ENCODE measurements around the gene ZNF205. TPM values are rescaled to one million over a fixed set of nuclear protein-coding genes. Genes with fewer than 3 reads are reported as not detected.

The ZNF205 gene
- total and polyA plus RNA-seq, 10 of the 15 experiments (the other 5 are each of a cell fraction or from before 2014, with no cell fraction given): 0.26 to 1.5 (median 0.78) TPM; not detected in 2

DNA sequence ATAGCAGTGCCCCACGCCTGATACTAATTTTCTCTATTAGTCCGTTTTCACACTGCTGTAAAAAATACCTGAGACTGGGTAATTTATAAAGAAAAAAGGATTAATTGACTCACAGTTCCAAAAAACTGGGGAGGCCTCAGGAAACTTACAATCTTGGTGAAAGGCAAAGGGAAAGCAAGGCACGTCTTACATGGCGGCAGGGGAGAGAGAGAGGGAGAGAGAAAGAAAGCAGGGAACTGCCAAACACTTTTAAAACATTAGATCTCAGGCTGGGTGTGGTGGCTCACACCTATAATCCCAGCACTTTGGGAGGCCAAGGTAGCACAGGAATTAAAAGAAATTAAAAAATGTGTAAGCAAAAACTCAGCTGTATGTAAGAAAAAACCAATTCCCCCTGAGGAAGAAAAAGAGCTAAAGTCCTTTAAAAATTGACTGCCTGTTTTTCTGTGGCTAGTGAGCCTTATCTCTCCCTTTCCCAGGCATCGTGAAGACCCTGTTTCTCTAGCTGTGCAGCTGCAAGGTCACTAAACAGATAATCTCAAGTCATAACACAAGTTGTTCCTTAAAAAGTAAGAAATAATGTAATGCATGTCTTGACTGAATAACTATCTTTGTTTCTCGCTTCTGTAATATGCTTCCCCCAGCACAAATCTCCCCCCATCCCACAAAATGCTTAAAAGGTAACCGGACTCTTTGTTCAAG, 27.3 kb upstream of the ZNF205 start:
- H3K4me2 ChIP-seq (ENCODE audit: control insufficient read depth, insufficient read depth): no peak overlapping the region
- no peaks in the 10 kb centered on the region for H4K20me1 ChIP-seq (ENCODE audit: control insufficient read depth, insufficient read depth)
- in situ Hi-C loops (cut with MboI): no loop called here
- POLR2A ChIA-PET: no interaction called here
- H3K4me3 ChIP-seq: no peak overlapping the region
- no peak for DNase-seq (ENCODE audit: low read depth, low spot score)
- TF ChIP-seq, protein P1, sequence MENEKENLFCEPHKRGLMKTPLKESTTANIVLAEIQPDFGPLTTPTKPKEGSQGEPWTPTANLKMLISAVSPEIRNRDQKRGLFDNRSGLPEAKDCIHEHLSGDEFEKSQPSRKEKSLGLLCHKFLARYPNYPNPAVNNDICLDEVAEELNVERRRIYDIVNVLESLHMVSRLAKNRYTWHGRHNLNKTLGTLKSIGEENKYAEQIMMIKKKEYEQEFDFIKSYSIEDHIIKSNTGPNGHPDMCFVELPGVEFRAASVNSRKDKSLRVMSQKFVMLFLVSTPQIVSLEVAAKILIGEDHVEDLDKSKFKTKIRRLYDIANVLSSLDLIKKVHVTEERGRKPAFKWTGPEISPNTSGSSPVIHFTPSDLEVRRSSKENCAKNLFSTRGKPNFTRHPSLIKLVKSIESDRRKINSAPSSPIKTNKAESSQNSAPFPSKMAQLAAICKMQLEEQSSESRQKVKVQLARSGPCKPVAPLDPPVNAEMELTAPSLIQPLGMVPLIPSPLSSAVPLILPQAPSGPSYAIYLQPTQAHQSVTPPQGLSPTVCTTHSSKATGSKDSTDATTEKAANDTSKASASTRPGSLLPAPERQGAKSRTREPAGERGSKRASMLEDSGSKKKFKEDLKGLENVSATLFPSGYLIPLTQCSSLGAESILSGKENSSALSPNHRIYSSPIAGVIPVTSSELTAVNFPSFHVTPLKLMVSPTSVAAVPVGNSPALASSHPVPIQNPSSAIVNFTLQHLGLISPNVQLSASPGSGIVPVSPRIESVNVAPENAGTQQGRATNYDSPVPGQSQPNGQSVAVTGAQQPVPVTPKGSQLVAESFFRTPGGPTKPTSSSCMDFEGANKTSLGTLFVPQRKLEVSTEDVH (IDR thresholded peaks at IDR 0.05; ENCODE audit: low read depth, partially characterized antibody): no peak
- TF ChIP-seq POLR2A (IDR thresholded peaks at IDR 0.05; ENCODE audit: low read depth, low read length) (no peak), NFXL1 (IDR thresholded peaks at IDR 0.05; ENCODE audit: borderline replicate concordance) (no peak), RAD51 (IDR thresholded peaks at IDR 0.05) (no peak), NFIC (IDR thresholded peaks at IDR 0.05; ENCODE audit: low read depth, low read length) (no peak), FOXM1 (IDR thresholded peaks at IDR 0.05; ENCODE audit: low read depth, low read length) (no peak), WRNIP1 (IDR thresholded peaks at IDR 0.05; ENCODE audit: borderline replicate concordance, low read depth, low read length) (no peak), YBX1 (IDR thresholded peaks at IDR 0.05) (no peak), GATAD2B (conservative IDR thresholded peaks at IDR 0.05; ENCODE audit: low read depth) (no peak), MEF2A (IDR thresholded peaks at IDR 0.05; ENCODE audit: insufficient read depth, low read depth, low read length) (no peak)
- TF ChIP-seq, protein P2, sequence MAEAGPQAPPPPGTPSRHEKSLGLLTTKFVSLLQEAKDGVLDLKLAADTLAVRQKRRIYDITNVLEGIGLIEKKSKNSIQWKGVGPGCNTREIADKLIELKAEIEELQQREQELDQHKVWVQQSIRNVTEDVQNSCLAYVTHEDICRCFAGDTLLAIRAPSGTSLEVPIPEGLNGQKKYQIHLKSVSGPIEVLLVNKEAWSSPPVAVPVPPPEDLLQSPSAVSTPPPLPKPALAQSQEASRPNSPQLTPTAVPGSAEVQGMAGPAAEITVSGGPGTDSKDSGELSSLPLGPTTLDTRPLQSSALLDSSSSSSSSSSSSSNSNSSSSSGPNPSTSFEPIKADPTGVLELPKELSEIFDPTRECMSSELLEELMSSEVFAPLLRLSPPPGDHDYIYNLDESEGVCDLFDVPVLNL (IDR thresholded peaks at IDR 0.05; ENCODE audit: low read depth, low read length): no peak
- TF ChIP-seq, protein P3, sequence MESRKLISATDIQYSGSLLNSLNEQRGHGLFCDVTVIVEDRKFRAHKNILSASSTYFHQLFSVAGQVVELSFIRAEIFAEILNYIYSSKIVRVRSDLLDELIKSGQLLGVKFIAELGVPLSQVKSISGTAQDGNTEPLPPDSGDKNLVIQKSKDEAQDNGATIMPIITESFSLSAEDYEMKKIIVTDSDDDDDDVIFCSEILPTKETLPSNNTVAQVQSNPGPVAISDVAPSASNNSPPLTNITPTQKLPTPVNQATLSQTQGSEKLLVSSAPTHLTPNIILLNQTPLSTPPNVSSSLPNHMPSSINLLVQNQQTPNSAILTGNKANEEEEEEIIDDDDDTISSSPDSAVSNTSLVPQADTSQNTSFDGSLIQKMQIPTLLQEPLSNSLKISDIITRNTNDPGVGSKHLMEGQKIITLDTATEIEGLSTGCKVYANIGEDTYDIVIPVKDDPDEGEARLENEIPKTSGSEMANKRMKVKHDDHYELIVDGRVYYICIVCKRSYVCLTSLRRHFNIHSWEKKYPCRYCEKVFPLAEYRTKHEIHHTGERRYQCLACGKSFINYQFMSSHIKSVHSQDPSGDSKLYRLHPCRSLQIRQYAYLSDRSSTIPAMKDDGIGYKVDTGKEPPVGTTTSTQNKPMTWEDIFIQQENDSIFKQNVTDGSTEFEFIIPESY (IDR thresholded peaks at IDR 0.05): no peak
- ATAC-seq: no peak
- no peaks in the 10 kb centered on the region for H3K27me3 ChIP-seq (replicated peaks in 1 of 2; ENCODE audit: control insufficient read depth in 2 of 2, insufficient read depth in 2 of 2, low read length in 1 of 2)
- H3K79me2 ChIP-seq (ENCODE audit: control insufficient read depth, insufficient read depth, low read length): no peaks in the 10 kb centered on the region
- FAIRE-seq: no peak
- 31% methylated on average over 7 of the region's 7 CpGs for WGBS (ENCODE audit: insufficient coverage, insufficient replicate concordance, low lambda C conversion rate, missing lambda C conversion rate)
- CTCF ChIA-PET: interaction anchor here (0.6 to 1.1 kb wide), 4 partner anchors 11 to 43 kb away, joined by 3 to 4 read pairs (median 4); no protein-coding TSS in a partner anchor
- no peaks in the 10 kb centered on the region for H3K36me3 ChIP-seq (ENCODE audit: control insufficient read depth in 2 of 2, insufficient read depth in 2 of 2, low read length in 1 of 2)
- no peak overlapping the region for H2AFZ ChIP-seq (ENCODE audit: control insufficient read depth, low read depth, low read length)
- intact Hi-C loops (cut with micrococcal nuclease; ENCODE audit: unreplicated experiment): no loop called here
- no peaks in the 10 kb centered on the region for H3K4me1 ChIP-seq (ENCODE audit: control insufficient read depth, insufficient read depth, low read length)
- no TSS peak for BruUV-seq (replicated peaks)
- no peak overlapping the region for H3K27ac ChIP-seq (ENCODE audit: control insufficient read depth, insufficient read depth)
- SMC1A ChIA-PET (ENCODE audit: uncharacterized antibody, unreplicated experiment): interaction anchor here (1.0 to 1.3 kb wide), 3 partner anchors 9 to 44 kb away, joined by 3 to 8 read pairs (median 3); no protein-coding TSS in a partner anchor
- H3K9ac ChIP-seq (ENCODE audit: control insufficient read depth, insufficient read depth, low read length): no peak overlapping the region
- H3K9me3 ChIP-seq (replicated peaks; ENCODE audit: control insufficient read depth, insufficient read depth, low read length): peaks cover 2% of the 10 kb centered on the region; the same call in 1 of the 3 replicates
- RAD21 ChIA-PET (ENCODE audit: unreplicated experiment): no interaction called here

Data from GM12878 (cell line).